Measurements from ENCODE around the gene MRPS18A.

DNA sequence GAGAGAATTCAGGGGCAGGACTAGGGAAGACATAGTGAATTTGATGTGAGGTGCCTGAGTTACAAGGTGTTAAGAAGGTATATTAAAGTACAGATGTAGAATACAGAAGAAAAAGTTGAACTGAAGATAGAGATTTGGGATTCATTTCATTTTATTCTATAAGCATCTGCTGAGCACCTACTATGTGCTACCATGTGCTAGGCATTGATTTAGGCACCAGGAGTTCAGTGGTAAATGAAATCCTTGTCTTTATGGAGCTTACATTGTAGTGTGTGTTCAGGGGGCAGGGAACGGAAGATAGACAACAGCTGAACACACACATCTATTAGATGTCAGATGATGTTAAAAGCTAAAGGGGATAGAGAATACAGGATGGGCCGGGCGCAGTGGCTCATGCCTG, 40.0 kb downstream of the MRPS18A start:
- TF ChIP-seq POLR2A (IDR thresholded peaks at IDR 0.05) (no peak), CTCF (IDR thresholded peaks at IDR 0.05 in 4 of 5, conservative IDR thresholded peaks at IDR 0.05 in 1 of 5) (no peak)
